A673 (cell line): ENCODE measurements around the gene UBD.

Experiments used
- CTCF ChIP-seq: fragments of 300-800, 200-600 bp; sonication (generic); conservative IDR thresholded peaks from 2 replicates; pipeline ENCODE4 v1.5.1; 2017; ENCODE audit warnings: low read depth, mild to moderate bottlenecking, antibody characterized with exemption, low read length, moderate library complexity, mixed read lengths
- EZH2 ChIP-seq: fragments of 200-600 bp; sonication (generic); IDR thresholded peaks from 2 replicates; pipeline ENCODE4 v1.6.1; 2017; ENCODE audit warnings: borderline replicate concordance, low read depth, mild to moderate bottlenecking, mixed read lengths, antibody characterized with exemption, low read length; ENCODE audit not compliant: poor library complexity, severe bottlenecking

- TF ChIP-seq EZH2 (no peak), CTCF (0 out of 2 replicates have a peak, but pooled peaks have one; percentile 15)
These were observed 49.3 kb downstream of the UBD start for GRCh38 chr6:29510202-29510601.
